AG10803 (cell line): Measurements from ENCODE around the gene AHNAK.

ENCODE experiments used
- DNase-seq: peaks from one replicate; pipeline ENCODE4 v3.0.0; 2010; ENCODE audit warnings: low read depth
- H3K4me3 ChIP-seq: 2 replicates; pipeline ENCODE4 v1.5.1; 2011; ENCODE audit warnings: mild to moderate bottlenecking, low read length, control low read depth
- CTCF ChIP-seq: conservative IDR thresholded peaks from 2 replicates; pipeline ENCODE4 v1.5.1; 2011; ENCODE audit warnings: mild to moderate bottlenecking, low read length, control low read depth, inconsistent platforms

Gene AHNAK

GRCh38 chr11:62432695-62433094, 113.9 kb downstream of the AHNAK start:
- no peak overlapping the region for H3K4me3 ChIP-seq
- DNase-seq: no peak
- no peak for TF ChIP-seq CTCF

- peak overlapping the region; percentile 11 for H3K4me3 ChIP-seq
- peak; percentile 90 for DNase-seq
- TF ChIP-seq CTCF: no peak
Measured at GRCh38 chr11:62431171-62431901, 115.3 kb downstream of the AHNAK start.

GRCh38 chr11:62430425-62430824, 116.2 kb downstream of the AHNAK start:
- no peak for TF ChIP-seq CTCF
- H3K4me3 ChIP-seq: no peak overlapping the region
- DNase-seq: peak; percentile 93

GRCh38 chr11:62428871-62429560, 117.6 kb downstream of the AHNAK start:
- H3K4me3 ChIP-seq: no peak overlapping the region
- no peak for TF ChIP-seq CTCF
- DNase-seq: no peak

GRCh38 chr11:62427630-62428233, 118.9 kb downstream of the AHNAK start:
- TF ChIP-seq CTCF: no peak
- no peak overlapping the region for H3K4me3 ChIP-seq
- DNase-seq: peak; percentile 71

- TF ChIP-seq CTCF: no peak
- DNase-seq: no peak
Measured at GRCh38 chr11:62423012-62423411, 123.6 kb downstream of the AHNAK start.

GRCh38 chr11:62421996-62422395, 124.6 kb downstream of the AHNAK start:
- no peak overlapping the region for H3K4me3 ChIP-seq
- TF ChIP-seq CTCF: no peak
- no peak for DNase-seq

More at GRCh38 chr11:62423012-62423411, 123.6 kb downstream of the AHNAK start:
- no peak overlapping the region for H3K4me3 ChIP-seq
